Esophagus mucosa (tissue), 1 donor: ENCODE results near the gene KIAA1549. TPM values are rescaled to one million over a fixed set of nuclear protein-coding genes. Genes with fewer than 3 reads are reported as not detected.
"Not testable (repeated sequence)": the region's sequence is repeated elsewhere in the genome, so short reads cannot be mapped to it uniquely, and the experiment has no call there.

Source experiments
- ATAC-seq: fragments of 200-7000 bp; cut with Tn5 transposase; one replicate; pipeline ENCODE4 v1.9.1; 2020
- total RNA-seq: library from RNA; stranded (reverse); gene quantifications from one replicate; pipeline ENCODE4 v1.2.4, GENCODE V29; 2023
- donor health status: DM: yes; HTN: yes; CAD: no.

The KIAA1549 gene
- 0.20 TPM for total RNA-seq

- ATAC-seq = peak; percentile 77
Measured at GRCh38 chr7:138981332-138982203, at the start of gene KIAA1549. KIAA1549 (minus strand) TSS chr7:138981389; CDS start chr7:138981269, 120 bp downstream.

GRCh38 chr7:139029353-139029752 is 48.2 kb upstream of the KIAA1549 start:
- no peak for ATAC-seq

GRCh38 chr7:139026551-139026950 is 45.4 kb upstream of the KIAA1549 start:
- ATAC-seq = no peak

GRCh38 chr7:139025861-139026260 is 44.7 kb upstream of the KIAA1549 start:
- ATAC-seq = not testable (repeated sequence)

- ATAC-seq = no peak
Measured at GRCh38 chr7:139023076-139023475, 41.9 kb upstream of the KIAA1549 start.

- ATAC-seq = no peak
Measured at GRCh38 chr7:139022286-139022685, 41.1 kb upstream of the KIAA1549 start.

GRCh38 chr7:139018910-139019309 is 37.7 kb upstream of the KIAA1549 start:
- no peak for ATAC-seq

- peak; percentile 75 for ATAC-seq
Measured at GRCh38 chr7:139016931-139017511, 35.8 kb upstream of the KIAA1549 start.

GRCh38 chr7:139011373-139011772 is 30.2 kb upstream of the KIAA1549 start:
- no peak for ATAC-seq

GRCh38 chr7:139004321-139005090 is 23.3 kb upstream of the KIAA1549 start:
- ATAC-seq = no peak

GRCh38 chr7:138999414-138999813 is 18.2 kb upstream of the KIAA1549 start:
- ATAC-seq = no peak

GRCh38 chr7:138992052-138992531 is 10.9 kb upstream of the KIAA1549 start:
- no peak for ATAC-seq

GRCh38 chr7:138987686-138988085 is 6.5 kb upstream of the KIAA1549 start:
- ATAC-seq = no peak

- peak; percentile 21 for ATAC-seq
Measured at GRCh38 chr7:138982204-138982623, 1.0 kb upstream of the KIAA1549 start.

- no peak for ATAC-seq
Measured at GRCh38 chr7:138980563-138981291, 462 bp downstream of the KIAA1549 start.

GRCh38 chr7:138979988-138980562 is 1.1 kb downstream of the KIAA1549 start:
- no peak for ATAC-seq

GRCh38 chr7:138979226-138979979 is 1.8 kb downstream of the KIAA1549 start:
- ATAC-seq = no peak

GRCh38 chr7:138978541-138979184 is 2.5 kb downstream of the KIAA1549 start:
- ATAC-seq = no peak

- not testable (repeated sequence) for ATAC-seq
Measured at GRCh38 chr7:138976161-138976560, 5.0 kb downstream of the KIAA1549 start.

GRCh38 chr7:138975343-138976104 is 5.7 kb downstream of the KIAA1549 start:
- ATAC-seq = no peak
